22Rv1 (cell line): Measurements from ENCODE around the gene FKBP1A.
A peak's percentile ranks its signal among the peaks of the same experiment; 100 is the strongest.

ENCODE experiments used
- ZFX ChIP-seq: fragments of 450-650 bp; IDR thresholded peaks from 2 replicates; pipeline ENCODE4 v1.6.1; 2017; ENCODE audit warnings: antibody characterized with exemption, borderline replicate concordance
- TF ChIP-seq, protein P1 (sequence below): fragments of 450-650 bp; IDR thresholded peaks from 2 replicates; pipeline ENCODE4 v1.5.1; 2017; ENCODE audit warnings: mild to moderate bottlenecking

DNA sequence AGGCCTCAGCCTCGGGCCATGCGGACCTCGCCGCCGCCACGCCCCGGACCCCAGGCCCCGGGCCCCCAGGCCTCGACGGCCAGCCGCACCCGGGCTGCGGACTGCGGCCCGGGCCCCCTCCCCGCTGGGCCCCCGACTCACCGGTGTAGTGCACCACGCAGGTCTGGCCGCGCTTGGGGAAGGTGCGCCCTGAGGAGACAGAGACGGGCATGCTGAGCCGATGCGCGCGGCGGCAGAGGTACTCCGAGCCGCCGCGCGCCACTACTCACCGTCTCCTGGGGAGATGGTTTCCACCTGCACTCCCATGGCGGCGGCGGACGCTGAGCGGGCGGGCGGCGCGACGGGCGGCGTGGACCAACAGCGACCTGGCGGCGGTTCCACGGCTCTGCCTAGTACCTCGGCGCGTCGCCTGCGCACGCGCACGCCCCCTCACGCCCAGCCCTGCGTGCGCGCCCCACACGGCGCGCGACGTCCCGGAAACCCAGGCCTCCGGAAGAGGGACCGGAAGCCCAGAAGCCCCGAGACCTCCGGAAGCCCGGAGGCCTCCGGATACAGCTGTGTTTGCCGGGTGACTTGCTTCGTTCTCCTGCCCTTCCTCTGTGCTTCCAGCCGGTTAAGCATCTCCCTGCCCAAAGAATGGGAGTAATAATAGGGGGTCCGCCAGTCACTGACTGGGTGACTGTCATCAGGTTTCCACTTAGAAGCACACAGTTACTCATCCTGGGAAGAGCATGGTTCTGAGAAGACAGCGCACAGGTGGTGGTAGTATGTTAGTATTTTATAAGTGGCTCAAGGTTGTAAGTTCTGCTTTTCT, at the start of gene FKBP1A:
- TF ChIP-seq, protein P1, sequence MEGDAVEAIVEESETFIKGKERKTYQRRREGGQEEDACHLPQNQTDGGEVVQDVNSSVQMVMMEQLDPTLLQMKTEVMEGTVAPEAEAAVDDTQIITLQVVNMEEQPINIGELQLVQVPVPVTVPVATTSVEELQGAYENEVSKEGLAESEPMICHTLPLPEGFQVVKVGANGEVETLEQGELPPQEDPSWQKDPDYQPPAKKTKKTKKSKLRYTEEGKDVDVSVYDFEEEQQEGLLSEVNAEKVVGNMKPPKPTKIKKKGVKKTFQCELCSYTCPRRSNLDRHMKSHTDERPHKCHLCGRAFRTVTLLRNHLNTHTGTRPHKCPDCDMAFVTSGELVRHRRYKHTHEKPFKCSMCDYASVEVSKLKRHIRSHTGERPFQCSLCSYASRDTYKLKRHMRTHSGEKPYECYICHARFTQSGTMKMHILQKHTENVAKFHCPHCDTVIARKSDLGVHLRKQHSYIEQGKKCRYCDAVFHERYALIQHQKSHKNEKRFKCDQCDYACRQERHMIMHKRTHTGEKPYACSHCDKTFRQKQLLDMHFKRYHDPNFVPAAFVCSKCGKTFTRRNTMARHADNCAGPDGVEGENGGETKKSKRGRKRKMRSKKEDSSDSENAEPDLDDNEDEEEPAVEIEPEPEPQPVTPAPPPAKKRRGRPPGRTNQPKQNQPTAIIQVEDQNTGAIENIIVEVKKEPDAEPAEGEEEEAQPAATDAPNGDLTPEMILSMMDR: peak; percentile 17; the same call in 1 of the 2 replicates
- TF ChIP-seq ZFX: no peak
